Lung microvascular endothelial cell (primary cell): ENCODE results near the gene ZC3H4. TPM values are rescaled to one million over a fixed set of nuclear protein-coding genes. Genes with fewer than 3 reads are reported as not detected.
A peak's percentile ranks its signal among the peaks of the same experiment; 100 is the strongest.
"Not testable (repeated sequence)": the region's sequence is repeated elsewhere in the genome, so short reads cannot be mapped to it uniquely, and the experiment has no call there.

Experiments
- DNase-seq, 2 donors: peaks; one replicate each; pipeline versions ENCODE4 v3.0.0 to v3.0.0-alpha.2; 2010; ENCODE audit warnings: low read depth in 2 of 2
- total RNA-seq: library from RNA; depleted of rRNA; stranded (reverse); fragments of >200 nt; gene quantifications from 2 replicates; pipeline ENCODE4 v1.2.1, GENCODE V29; 2014

The ZC3H4 gene
- total RNA-seq, 1 donor from 2014 or later, result 9.5 TPM

DNA sequence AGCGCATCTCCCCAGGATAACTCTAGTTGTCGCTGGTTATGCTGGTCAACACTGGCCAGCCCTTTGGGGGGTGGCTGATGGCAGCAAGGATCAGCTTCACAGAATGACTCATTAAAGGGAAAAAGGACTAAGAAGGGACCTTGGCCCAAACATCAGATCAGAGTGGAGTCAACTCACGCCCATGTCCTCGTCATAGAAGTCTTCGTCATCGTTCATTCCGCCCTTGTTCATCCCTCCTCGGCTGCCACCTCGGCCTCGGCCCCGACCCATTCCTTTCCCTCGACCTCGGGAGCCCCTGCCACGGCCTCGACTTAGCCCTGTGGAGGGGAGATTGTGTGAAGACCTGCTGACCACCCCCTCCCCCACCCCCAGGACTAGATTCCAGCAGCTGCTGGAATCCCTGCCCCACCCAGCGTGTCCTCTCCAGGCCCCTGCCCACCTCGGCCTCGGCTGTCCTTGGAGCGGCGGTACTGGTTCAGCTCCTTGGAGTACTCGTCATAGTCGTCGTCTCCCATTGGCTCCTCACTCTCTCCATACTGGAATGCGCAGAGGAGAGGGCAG lies 28.6 kb downstream of the ZC3H4 start:
- no peak for DNase-seq

DNA sequence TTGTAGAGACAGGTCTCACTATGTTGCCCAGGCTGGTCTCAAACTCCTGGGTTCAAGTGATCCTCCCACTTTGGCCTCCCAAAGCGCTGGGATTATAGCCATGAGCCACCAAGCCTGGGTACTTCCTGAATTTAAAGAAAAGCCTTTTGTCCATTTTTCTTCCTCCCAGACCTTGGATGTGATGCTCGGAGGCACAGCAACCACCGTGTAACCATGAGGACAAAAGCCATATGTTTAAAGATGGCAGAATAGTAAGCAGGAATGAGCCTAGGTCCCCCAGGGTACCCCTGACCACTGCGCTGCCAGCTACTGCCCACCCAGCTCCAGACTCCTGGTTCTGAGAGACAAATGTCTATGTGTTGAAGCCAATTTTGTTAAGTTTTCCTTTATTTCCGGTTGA lies 31.1 kb downstream of the ZC3H4 start:
- DNase-seq, result no peak

DNA sequence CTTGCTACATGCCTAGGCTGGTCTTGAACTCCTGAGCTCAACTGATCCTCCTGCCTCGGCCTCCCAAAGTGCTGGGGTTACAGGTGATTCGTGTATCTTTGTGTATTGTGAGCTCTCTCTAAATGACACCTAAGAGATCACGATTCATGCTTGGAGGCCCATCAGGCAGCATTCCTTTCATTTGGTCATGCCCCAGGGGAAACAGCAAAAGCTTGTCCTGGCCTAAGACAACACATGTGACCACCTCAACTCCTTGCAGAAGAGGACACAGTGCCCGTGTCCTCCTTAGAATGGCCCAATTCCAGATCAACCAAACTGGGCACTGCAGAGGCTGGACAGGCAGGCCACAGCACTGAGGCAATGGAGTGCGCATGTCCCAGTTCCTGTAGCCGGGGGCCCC lies 32.5 kb downstream of the ZC3H4 start:
- DNase-seq, result no peak

DNA sequence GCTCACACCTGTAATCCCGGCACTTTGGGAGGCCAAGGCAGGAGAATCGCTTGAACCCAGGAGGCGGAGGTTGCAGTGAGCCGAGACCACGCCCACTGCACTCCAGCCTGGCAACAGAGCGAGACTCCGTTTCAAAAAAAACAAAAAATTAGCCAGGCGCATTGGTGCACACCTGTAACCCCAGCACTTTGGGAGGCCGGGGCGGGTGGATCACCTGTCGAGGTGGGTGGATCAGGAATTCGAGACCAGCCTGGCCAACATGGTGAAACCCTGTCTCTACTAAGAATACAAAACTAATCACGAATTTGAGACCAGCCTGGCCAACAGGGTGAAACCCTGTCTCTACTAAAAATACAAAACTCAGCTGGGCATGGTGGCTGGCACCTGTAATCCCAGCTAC lies 35.2 kb downstream of the ZC3H4 start:
- DNase-seq, result not testable (repeated sequence)

DNA sequence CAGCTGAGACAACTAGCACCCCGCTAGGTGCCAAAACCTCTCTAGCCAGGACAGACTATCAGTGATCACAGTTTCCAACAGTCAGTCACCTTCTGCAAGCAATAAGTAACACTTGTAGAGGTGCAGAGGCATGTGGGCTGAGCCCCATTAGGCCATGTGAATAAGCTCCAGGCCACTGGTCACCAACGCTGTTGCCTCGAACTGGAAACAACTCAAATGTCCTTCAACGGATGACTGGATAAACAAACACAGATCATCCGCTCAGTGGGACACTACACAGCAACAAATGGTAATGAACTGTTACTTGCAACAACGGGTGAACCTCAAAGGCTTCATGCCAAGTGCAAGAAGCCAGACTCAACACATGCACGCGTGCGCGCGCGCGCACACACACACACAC lies 37.6 kb downstream of the ZC3H4 start:
- peak in 1 of 2 donors; percentile 14 for DNase-seq

DNA sequence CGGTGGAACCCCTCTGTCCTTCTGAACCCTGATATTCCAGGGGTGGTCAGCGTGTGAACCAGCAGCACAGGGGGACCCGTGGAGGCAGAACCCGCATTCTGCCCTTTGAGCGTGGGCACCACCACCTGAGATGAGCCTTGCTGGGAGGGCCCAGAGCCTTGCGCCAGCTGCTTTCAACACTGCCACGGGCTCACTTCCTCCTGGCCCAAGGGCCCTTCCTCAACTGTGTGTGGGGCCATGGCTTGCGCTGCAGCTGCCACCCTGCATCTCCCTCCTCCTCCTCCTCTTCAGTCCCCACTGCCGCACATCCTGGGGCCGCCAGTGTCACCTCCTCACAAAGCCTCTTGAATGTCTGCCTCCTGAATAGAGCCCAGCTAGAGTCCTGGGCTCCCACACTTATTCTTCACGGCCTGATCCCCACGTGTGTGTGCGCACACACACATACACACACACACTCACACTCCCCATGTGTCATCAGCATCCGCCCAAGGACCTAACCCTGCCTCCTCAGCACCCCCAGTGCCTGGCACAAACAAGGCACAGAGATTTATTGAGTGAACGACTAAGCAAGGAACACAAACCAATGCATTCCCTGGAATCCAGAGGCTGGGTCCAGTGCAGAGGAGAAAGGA lies 38.3 kb downstream of the ZC3H4 start:
- DNase-seq, result no peak

DNA sequence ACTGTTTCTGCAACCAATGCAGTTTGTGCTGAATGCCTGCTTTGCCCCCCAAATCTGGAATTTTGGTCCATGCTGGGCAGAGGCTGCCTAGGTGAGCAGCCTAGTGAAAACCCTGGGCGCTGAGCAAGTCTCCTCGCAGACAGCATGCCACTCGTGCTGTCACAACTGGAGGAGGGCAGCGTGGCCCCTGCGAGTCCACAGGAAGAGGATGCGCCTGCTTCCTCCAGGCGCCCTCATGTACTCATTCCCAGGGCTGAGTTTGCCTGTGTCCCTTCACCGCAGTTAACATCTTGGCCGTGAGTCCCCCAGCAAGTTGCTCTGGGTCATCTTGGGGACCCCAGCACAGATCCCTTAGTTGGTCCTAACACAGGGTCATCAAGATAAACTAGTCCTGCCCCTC lies 39.0 kb downstream of the ZC3H4 start:
- peak in 1 of 2 donors; percentile 43 for DNase-seq

DNA sequence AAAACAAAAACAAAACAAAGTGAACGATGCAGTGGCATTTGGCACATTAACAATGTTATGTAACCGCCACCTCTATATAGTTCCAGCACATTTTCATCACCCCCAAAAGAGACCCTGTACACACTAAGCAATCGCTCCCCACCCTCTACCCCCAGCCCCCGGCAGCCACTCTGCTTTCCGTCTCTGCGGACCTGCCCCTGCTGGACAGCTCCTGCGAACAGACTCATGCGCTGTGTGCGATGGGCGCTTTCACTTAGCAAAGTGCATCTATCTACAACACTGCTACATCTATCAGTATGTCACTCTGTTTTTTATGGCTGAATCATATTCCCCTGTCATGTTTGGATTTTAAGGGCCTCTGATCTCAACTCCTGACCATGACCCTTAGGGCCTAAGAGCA lies 40.0 kb downstream of the ZC3H4 start:
- no peak for DNase-seq

DNA sequence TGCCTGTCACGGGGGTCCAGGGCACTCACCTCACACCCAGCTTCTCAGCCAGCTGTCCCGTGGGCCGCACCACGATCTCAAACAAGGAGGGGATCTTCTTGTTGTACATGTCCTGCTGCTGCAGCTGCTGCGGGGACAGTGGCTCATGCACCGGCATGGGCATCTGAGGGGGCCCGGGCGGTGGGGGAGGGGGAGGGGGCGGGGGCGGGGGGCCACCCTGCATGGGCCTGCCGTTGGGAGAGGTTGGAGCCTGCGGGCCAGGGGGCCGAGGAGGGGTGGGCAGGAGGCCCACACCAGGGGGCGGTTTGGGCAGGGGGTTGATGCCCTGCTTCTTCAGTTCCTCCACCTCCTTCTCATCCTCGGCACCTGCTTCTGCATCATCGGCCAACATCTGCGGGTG lies 41.3 kb downstream of the ZC3H4 start:
- DNase-seq, result no peak

DNA sequence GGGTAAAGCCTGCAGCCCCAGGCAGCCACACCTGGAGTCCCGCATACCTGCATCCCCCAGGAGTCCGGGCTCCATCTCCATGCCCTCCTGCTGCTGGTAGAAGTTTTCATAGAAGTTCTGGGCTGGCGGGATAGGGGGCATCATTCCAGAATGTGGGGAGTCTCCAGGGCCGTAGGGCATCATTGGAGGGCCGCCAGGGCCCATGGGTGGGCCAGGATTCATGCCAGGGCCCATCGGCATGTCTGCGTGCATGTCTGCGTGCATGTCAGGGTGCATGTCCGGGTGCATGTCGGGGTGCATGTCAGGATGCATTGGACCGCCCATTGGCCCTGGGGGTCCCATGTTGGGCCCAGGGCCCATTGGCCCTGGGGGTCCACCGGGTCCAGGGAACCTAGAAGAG lies 41.8 kb downstream of the ZC3H4 start:
- DNase-seq, result no peak

DNA sequence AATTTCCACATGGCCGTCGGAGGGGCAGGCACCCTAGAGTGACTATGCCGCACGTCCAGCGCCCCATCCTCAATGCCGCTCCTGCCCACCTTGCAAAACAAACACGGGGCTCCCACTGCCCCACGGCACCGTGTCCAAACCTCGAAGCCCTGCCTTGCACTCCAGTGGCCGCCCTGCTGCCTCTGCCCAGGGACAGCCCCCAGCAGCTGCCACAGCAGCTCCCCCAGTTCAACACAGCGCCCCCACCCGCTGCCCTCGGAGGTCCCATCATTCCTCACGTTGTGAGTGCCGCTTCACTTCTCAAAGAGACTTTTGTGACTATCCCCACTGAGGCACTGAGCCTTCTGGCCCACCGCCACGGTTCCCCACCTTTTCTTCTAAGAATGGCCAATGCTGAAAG lies 42.8 kb downstream of the ZC3H4 start:
- no peak for DNase-seq

DNA sequence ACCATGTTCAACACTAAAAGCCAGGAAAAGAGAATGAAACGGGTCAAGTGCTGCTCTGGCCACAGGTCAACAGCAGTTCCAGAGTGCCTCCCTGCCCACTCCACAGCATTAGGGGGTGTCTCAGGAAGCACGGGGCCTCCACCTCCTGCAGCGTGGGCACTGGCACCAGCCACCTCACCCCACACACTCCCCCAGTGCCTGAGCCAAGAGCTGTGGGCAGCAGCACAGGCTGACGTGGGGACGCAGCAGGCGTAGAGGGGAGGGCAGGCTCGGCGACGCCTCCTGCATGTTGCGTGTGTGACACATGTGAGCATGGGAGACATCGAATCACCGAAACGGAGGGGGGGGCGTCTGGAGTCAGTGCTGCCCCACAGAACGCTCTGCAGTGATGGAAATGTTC lies 43.8 kb downstream of the ZC3H4 start:
- DNase-seq, result no peak

DNA sequence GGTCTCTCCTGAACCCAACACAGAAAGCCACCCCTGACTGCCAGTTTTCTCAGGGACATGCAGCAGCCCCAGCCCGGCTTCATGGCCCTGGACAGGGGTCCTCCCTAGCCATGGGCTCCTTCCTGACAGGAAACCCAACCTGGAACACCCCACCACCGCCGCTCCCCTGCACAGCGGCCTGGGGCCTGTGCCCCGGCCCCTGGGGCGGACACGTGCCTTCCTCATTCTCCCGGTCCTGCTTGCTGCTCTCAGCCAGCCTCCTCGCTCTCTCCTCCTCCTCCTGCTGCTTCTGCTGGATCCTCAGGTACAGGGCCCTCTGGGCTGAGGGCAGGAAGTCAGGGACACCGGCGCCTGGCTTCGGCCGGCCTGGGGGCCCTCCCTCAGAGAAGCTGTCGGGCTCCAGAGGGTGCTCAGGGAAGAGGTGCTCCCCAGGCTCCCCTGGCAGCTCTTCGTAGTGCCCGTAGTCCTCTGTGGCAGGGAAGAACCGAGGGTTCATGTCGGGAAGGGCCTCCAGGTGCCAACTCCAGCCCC lies 44.6 kb downstream of the ZC3H4 start:
- no peak for DNase-seq

DNA sequence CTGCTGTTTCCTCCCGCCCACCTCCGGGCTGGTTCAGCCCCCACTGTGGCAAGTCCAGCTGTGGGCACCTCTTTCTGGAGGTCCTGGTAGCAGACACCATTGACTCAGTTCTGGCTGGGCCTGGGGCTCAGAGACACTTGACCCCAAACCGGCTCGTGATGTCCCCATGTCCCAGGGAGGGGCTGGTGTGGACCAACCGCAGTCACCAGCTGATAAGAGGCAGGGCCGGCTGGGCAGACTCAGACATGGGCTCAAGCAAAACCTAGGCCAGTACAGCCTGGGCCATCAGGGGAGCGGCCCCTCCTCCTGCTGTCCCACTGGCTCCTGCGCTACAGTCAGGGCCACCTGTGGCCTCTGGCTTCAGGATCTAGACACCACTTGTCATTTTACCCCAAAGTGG lies 45.3 kb downstream of the ZC3H4 start:
- no peak for DNase-seq

DNA sequence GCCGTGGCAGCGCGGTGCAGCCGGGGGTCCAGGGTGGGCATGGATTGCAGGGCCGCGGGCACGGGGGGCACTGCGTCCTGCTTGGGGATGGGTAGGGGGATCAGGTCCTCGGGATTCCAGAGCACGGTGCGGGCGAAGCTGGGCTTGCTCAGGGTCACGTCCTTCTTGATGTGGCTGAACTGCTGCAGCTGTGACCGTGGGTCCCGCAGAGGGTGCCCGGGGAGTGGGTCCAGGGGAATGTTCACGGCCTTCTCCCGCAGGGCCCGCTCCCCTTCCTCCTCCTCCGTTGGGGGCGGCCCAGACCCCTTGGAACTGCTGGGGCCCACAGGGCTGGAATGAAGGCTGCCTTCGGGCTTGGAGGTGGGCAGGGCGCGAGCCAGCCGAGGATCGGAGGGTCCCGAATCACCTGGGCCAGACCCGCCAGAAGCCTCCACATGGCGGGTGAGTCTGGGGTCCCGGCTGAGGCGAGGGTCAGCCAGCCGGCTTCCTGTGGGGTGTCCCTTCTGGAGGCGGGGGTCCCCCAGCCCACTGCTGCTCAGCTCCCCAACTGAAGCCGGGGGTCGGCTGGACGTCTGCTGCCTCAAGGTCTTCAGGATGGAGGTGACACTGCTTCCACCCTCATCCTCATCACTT lies 46.2 kb downstream of the ZC3H4 start:
- DNase-seq, result no peak

DNA sequence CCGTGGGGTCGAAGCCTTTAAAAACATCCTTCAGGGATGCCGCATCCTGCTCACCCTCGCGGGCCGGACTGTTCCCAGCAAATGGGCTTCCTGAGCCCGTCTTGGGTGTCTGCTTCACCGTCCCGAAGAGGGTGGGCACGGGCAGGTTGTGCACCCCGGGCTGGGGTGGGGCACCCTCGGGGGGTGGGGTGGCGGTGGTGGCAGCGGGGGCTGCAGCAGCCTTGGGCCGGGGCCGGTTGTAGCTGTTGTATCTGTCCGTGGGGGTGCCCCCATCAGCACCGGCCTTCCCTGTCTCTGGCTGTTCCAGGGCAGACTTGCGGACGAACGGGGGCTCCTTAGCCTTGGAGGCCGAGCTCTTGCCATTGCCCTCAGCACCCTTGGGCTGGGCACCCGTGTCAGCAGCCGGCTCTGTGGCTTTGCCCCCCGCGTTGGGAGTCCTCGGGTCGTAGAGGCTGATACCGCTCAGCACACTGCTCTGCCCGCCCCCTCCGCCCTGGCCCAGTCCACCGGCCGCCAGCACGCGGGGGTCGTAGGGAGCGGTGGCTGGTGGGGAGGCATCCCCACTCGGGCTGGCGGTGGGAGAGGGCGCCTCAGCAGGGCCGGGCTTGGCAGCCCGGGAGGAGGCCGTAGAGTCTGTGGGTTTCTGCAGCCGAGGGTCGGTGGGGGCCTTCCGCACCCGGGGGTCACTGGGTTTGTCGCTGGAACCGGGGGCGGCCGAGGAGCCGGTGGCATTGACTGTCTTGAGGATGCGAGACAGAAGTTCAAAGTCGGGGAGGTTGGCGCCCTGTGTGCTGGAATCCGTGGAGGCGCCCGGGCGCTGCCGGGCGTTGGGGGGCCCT lies 47.0 kb downstream of the ZC3H4 start:
- DNase-seq, result no peak

DNA sequence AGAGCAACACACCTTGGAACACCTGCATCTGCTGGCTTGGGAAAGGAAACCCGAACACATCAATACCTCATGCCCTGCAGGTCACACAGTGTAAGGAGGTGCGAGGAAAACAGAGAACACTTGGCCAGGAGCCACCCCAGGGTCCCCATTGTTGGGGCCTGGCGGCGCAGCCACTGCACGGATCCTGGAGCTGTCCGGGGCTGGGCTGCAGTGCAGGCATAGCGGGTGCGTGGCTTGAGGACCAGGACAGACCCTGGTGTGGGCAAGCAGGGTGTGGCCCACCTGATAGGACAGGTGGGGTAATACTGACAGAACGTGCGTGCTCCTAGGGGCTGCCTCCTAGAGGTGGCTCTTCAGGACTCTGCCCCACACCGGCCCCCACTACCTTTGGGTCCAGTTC lies 48.3 kb downstream of the ZC3H4 start:
- DNase-seq, result no peak

DNA sequence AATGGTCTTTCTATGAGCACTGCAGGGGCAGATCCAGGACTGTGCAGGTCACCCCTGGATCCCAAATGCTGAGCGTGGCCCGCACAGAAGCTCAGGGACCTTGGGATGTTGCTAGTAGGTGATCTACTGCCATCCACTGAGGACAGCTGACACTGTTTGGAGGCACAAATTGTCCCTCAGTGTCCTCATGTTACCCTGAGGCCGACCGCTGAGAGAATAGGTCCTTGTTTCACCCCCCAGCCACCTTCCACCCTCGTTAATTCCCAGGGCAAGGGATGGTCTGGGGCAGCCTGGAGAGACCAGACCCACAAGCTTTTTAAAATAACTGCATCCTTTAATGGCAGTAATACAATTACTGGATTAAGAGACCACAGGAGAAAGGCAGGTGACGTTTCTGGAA lies 49.7 kb downstream of the ZC3H4 start:
- DNase-seq, result no peak

DNA sequence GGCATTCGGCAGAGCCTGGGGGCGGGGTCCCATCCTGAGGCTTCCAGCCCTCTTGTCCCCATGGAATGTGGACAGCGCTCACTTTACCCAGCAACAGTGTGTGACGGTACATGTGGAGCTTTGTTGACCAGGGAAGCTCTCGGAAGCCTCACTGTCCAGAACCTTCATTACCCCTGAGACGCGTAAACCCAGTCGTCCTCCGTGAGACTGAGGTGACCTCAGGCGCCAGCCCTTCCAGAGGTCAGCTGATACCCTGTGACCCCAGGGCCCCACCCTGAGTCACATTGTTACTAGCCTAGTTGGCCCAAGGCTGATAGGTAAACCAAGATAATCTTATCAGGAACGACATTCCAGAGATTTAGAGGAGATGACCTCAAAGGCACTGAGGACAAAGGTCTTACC lies 55.0 kb downstream of the ZC3H4 start:
- no peak for DNase-seq

DNA sequence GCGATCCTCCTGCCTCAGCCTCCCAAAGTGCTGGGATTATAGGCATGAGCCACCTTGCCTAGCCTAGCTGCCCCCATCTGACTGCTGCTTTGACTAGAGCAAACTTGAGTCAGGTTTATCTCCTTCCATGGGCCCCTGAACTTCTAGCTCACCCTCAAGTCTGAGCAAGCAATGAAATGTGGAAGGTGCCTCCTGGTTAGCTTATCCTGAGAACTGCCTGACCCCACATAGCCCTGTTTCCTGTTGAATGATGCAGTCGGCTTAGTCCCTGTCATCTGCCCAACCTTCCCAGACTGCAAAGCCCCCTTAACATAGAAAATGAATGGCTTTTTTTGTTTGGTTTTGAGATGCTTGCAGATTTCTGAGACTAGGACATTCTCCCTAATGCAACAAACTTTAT lies 56.2 kb downstream of the ZC3H4 start:
- DNase-seq, result peak in 1 of 2 donors; percentile 49

DNA sequence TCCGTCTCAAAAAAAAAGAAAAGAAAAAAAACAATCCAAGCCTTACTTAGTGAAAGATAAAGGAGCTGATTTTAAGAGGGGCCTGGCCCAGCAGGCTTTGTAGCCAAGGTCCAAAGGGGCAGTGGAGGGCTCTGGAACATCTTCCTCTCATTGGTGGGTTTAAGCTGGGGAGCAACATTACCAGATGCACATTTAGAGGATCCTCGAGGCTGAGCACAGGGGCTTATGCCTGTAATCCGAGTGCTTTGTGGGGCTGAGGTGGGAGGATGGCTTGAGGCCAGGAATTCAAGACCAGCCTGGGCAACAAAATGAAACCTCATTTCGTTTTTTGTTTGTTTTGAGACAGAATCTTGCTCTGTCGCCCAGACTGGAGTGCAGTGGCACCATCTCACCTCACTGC lies 57.2 kb downstream of the ZC3H4 start:
- DNase-seq, result no peak

DNA sequence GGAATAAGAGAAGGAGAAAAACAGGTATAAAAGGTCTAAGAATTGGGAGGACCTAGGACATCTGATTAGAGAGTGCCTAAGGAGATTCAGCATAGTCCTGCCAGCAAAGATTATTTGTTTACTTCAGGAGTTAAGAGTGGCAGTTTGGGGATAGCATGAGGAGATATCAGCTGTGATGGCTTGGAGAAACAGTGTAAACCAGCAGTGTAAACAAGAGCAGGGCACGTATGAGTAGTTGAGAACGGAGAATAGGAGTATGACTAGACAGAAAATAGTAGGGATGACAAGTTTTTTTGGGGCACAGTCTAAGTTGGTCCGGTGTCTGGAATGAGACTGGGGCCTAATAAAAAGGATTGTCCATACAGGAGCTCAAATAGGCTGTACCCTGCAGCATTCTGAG lies 63.0 kb downstream of the ZC3H4 start:
- DNase-seq, result not testable (repeated sequence)
